ENCODE data around the gene MAP4K2. TPM values are rescaled to one million over a fixed set of nuclear protein-coding genes. Genes with fewer than 3 reads are reported as not detected.

MAP4K2 gene
- polyA plus RNA-seq, 1 of the 3 experiments (the other 2 are of a cell fraction), result 20.0 TPM

- no peaks in the 10 kb centered on the region for H3K79me2 ChIP-seq (ENCODE audit: insufficient read depth)
- no peak overlapping the region for H2AFZ ChIP-seq (ENCODE audit: low read depth)
- no peak overlapping the region for H3K9ac ChIP-seq
- TF ChIP-seq FOSL2 (IDR thresholded peaks at IDR 0.05; ENCODE audit: borderline replicate concordance, low read depth) (no peak), ZBTB33 (IDR thresholded peaks at IDR 0.05; ENCODE audit: borderline replicate concordance, low read depth) (no peak), GATA2 (CRISPR knock-in tag; IDR thresholded peaks at IDR 0.05) (no peak), EZH2phosphoT487 (IDR thresholded peaks at IDR 0.05; ENCODE audit: borderline replicate concordance, low read depth) (no peak), USF2 (IDR thresholded peaks at IDR 0.05; ENCODE audit: borderline replicate concordance, low read depth, low read length) (no peak), NFIC (IDR thresholded peaks at IDR 0.05; ENCODE audit: borderline replicate concordance) (no peak), TEAD4 (IDR thresholded peaks at IDR 0.05; ENCODE audit: borderline replicate concordance, insufficient read depth) (no peak), REST (IDR thresholded peaks at IDR 0.05; ENCODE audit: low read depth, low read length) (no peak), FOXM1 (IDR thresholded peaks at IDR 0.05; ENCODE audit: low read depth) (no peak), USF1 (IDR thresholded peaks at IDR 0.05; ENCODE audit: borderline replicate concordance, low read depth) (no peak), SMC3 (IDR thresholded peaks at IDR 0.05; ENCODE audit: low read depth, low read length) (no peak), PBX3 (IDR thresholded peaks at IDR 0.05) (no peak), CTCF (IDR thresholded peaks at IDR 0.05) (no peak), MEF2A (IDR thresholded peaks at IDR 0.05; ENCODE audit: borderline replicate concordance, low read depth) (no peak), IRF3 (IDR thresholded peaks at IDR 0.05; ENCODE audit: low read depth, low read length) (no peak), TCF12 (IDR thresholded peaks at IDR 0.05) (no peak), RFX5 (IDR thresholded peaks at IDR 0.05; ENCODE audit: low read length) (no peak), JUND (IDR thresholded peaks at IDR 0.05) (no peak), POLR2AphosphoS5 (IDR thresholded peaks at IDR 0.05; ENCODE audit: low read depth, low read length) (no peak), CHD2 (IDR thresholded peaks at IDR 0.05; ENCODE audit: low read length, partially characterized antibody) (no peak)
- no peak overlapping the region for H3K4me2 ChIP-seq
- no peaks in the 10 kb centered on the region for H3K9me2 ChIP-seq
- no peak for DNase-seq
- 96% methylated on average over 9 of the region's 19 CpGs for WGBS (ENCODE audit: low lambda C conversion rate)
- H3K9me3 ChIP-seq, result no peaks in the 10 kb centered on the region
- no peaks in the 10 kb centered on the region for H4K20me1 ChIP-seq (ENCODE audit: insufficient read depth)
- ChIA-PET CTCF (interaction anchor here (1.0 to 2.0 kb wide), 2 partner anchors 12 kb away, joined by 4 to 5 read pairs; no protein-coding TSS in a partner anchor), POLR2A (interaction anchor here (0.9 kb wide), 1 partner anchor 13 kb away, joined by 3 read pairs; no protein-coding TSS in a partner anchor)
- H3K4me3 ChIP-seq (ENCODE audit: low read depth in 2 of 2, low read length in 1 of 2), result no peak overlapping the region
- no peaks in the 10 kb centered on the region for H3K27me3 ChIP-seq (ENCODE audit: insufficient read depth)
- peaks cover 0 to 14% of the 10 kb centered on the region in 2 experiments for H3K36me3 ChIP-seq (replicated peaks in 1 of 2; ENCODE audit: control insufficient read depth in 1 of 2, insufficient read depth in 2 of 2, low read length in 1 of 2)
- H3F3A ChIP-seq (replicated peaks; ENCODE audit: insufficient read depth), result no peaks in the 10 kb centered on the region
- no peak overlapping the region for H3K27ac ChIP-seq (ENCODE audit: low read depth in 2 of 2, low read length in 1 of 2)
- peaks cover 0 to 2% of the 10 kb centered on the region in 2 experiments; a peak in 1 of 4 replicates for H3K4me1 ChIP-seq (ENCODE audit: control insufficient read depth in 1 of 2, insufficient read depth in 2 of 2, low read depth in 1 of 2, low read length in 1 of 2)
Observed at GRCh38 chr11:64796757-64797541, 6.1 kb downstream of the MAP4K2 start.
